PFSK-1 (cell line): ENCODE data around the gene BLTP3A.

Experiments
- FOXP2 ChIP-seq: optimal IDR thresholded peaks from 2 replicates; pipeline ENCODE3; 2011; ENCODE audit warnings: borderline replicate concordance, control low read depth, inconsistent platforms; ENCODE audit not compliant: insufficient read depth; ENCODE audit errors: extremely low read length, extremely low read depth
- POLR2AphosphoS5 ChIP-seq: IDR thresholded peaks from 2 replicates; pipeline ENCODE4 v1.6.1; 2012; ENCODE audit warnings: low read depth, mild to moderate bottlenecking, control low read depth, low read length, moderate library complexity
- REST ChIP-seq, 2 experiments: IDR thresholded peaks; 2 replicates each; pipeline versions ENCODE4 v1.6.1 to v1.8.0; 2011 to 2012; ENCODE audit warnings: low read depth in 2 of 2, low read length in 2 of 2, control low read depth in 1 of 2, inconsistent platforms in 1 of 2, mild to moderate bottlenecking in 1 of 2, moderate library complexity in 1 of 2; ENCODE audit not compliant: insufficient read depth in 1 of 2
- SIN3A ChIP-seq: IDR thresholded peaks from 2 replicates; pipeline ENCODE4 v1.6.1; 2012; ENCODE audit warnings: mild to moderate bottlenecking, low read length, moderate library complexity, borderline replicate concordance; ENCODE audit not compliant: insufficient read depth
- TAF1 ChIP-seq: IDR thresholded peaks from 2 replicates; pipeline ENCODE4 v1.6.1; 2012; ENCODE audit warnings: low read length, control low read depth, borderline replicate concordance; ENCODE audit not compliant: insufficient read depth

- TF ChIP-seq POLR2AphosphoS5 (no peak), REST (IDR thresholded peaks at IDR 0.05; ENCODE audit: insufficient read depth in 1 of 2, low read depth in 2 of 2, low read length in 2 of 2) (no peak), TAF1 (no peak), FOXP2 (no peak), SIN3A (no peak)
These were observed 18.9 kb upstream of the BLTP3A start for GRCh38 chr6:34772940-34773339.
